MM.1S (cell line): ENCODE data around the gene ACTN3.
"Not testable (repeated sequence)": the region's sequence is repeated elsewhere in the genome, so short reads cannot be mapped to it uniquely, and the experiment has no call there.

ENCODE experiments used
- CTCF ChIP-seq: fragments of 300-600 bp; sonication (generic); IDR thresholded peaks from 2 replicates; pipeline ENCODE4 v1.5.1; 2016; ENCODE audit warnings: antibody characterized with exemption, low read length, mixed read lengths
- EZH2 ChIP-seq: fragments of 300-600 bp; sonication (generic); optimal IDR thresholded peaks from 2 replicates; pipeline ENCODE3; 2017; ENCODE audit warnings: low read depth, mild to moderate bottlenecking, antibody characterized with exemption, low read length, mixed read lengths
- EZH2phosphoT487 ChIP-seq: fragments of 300-600 bp; sonication (generic); IDR thresholded peaks from 2 replicates; pipeline ENCODE4 v1.6.1; 2018; ENCODE audit warnings: antibody characterized with exemption, low read length

DNA sequence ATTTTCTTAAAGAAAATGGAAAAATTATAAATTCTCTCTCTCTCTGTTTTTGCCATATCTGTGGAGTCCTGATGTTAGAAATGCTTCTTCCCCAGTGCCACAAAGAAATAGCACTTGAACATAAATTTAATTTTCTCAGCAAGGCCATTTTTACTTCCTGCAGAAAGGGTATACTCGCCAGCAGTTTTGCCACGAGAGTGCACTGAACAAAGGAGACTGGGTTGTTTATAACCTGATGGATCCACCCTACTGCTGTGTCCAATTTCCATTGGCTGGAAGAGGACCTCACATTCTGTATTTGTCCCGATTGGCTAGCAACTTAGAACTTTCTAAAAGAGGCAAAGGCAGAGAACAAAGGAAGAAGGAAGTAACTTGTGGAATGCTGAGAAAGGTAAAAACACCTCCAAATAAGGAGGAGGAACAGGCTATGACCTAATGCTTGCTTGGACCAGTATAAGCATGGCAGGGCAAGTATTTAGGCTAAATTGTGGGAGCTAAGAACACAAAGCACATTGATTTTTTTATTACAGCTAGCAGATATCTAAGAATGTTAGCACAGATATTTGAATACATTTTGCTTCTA is 36.0 kb downstream of the ACTN3 start:
- not testable (repeated sequence) for TF ChIP-seq CTCF, EZH2phosphoT487, EZH2
